ENCODE measurements around the gene C16orf78. TPM values are rescaled to one million over a fixed set of nuclear protein-coding genes. Genes with fewer than 3 reads are reported as not detected.

The C16orf78 gene
- total RNA-seq, 4 donors from 2014 or later = not detected

DNA sequence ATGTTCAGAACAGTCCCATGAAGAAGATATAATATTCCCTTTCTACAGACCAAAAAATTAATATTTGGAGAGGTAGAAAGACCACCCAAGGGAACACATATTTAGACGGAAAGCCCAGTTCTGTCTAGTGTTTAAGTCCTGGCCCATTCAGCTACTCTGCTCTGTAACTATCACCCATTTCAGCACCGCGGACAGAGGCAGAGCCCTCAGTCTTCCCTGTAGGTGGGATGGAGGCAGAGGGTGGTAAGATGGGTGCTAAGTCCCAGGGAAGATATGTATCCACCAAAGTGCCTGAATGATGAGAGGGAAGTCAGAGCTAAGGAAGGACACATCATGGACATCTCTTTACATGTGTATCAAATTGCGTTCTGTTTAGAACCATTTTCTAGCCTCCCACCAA lies 27.8 kb upstream of the C16orf78 start:
- Histone ChIP-seq H3K4me3 (no peak overlapping the region), H3K9me3 (no peaks in the 10 kb centered on the region), H3K4me1 (no peaks in the 10 kb centered on the region), H3K27ac (no peak overlapping the region), H3K27me3 (peaks cover 4 to 21% (median 19%) of the 10 kb centered on the region in 3 donors), H3K36me3 (no peaks in the 10 kb centered on the region)
- intact Hi-C loops (cut with DNase I; ENCODE audit: low total_unique reads) (no loop called here), in situ Hi-C loops (cut with MboI; ENCODE audit: low sequenced_read_pairs in 4 of 4) (loop anchor here in 1 of 4 donors (10.0 kb wide), 1 partner anchor 651 kb away; no protein-coding TSS in a partner anchor)
- DNase-seq (no peak), ATAC-seq (no peak)
- TF ChIP-seq, protein P1, sequence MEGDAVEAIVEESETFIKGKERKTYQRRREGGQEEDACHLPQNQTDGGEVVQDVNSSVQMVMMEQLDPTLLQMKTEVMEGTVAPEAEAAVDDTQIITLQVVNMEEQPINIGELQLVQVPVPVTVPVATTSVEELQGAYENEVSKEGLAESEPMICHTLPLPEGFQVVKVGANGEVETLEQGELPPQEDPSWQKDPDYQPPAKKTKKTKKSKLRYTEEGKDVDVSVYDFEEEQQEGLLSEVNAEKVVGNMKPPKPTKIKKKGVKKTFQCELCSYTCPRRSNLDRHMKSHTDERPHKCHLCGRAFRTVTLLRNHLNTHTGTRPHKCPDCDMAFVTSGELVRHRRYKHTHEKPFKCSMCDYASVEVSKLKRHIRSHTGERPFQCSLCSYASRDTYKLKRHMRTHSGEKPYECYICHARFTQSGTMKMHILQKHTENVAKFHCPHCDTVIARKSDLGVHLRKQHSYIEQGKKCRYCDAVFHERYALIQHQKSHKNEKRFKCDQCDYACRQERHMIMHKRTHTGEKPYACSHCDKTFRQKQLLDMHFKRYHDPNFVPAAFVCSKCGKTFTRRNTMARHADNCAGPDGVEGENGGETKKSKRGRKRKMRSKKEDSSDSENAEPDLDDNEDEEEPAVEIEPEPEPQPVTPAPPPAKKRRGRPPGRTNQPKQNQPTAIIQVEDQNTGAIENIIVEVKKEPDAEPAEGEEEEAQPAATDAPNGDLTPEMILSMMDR (IDR thresholded peaks at IDR 0.05 in 4 of 5, conservative IDR thresholded peaks at IDR 0.05 in 1 of 5) = no peak
- no peak for TF ChIP-seq POLR2A (IDR thresholded peaks at IDR 0.05)

DNA sequence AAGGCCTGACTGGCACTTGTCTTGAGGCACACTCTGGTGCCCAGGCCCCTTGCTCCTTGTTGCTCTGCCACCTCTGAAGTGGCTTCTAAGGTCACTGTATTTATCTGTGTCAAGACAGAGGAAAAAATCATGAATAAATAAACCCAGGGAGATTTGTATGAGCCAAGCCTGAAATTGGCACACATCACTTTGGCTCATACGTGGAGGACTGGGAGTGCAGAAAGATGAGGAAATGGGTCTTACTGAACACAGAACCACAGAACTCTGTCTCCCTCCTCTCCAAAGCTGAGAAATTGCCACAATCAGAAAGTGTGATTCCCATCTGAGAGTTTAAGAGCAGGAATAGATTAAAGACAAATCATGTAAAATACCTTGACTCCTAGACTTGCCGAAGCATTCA lies 27.1 kb upstream of the C16orf78 start:
- Histone ChIP-seq H3K9me3 (no peaks in the 10 kb centered on the region), H3K27ac (no peak overlapping the region), H3K27me3 (peaks cover 4 to 26% (median 19%) of the 10 kb centered on the region in 3 donors), H3K36me3 (no peaks in the 10 kb centered on the region), H3K4me3 (no peak overlapping the region), H3K4me1 (no peaks in the 10 kb centered on the region)
- intact Hi-C loops (cut with DNase I; ENCODE audit: low total_unique reads) = no loop called here
- ATAC-seq = no peak
- DNase-seq = no peak
- TF ChIP-seq POLR2A (IDR thresholded peaks at IDR 0.05) = no peak
- TF ChIP-seq, protein P1 (IDR thresholded peaks at IDR 0.05 in 4 of 5, conservative IDR thresholded peaks at IDR 0.05 in 1 of 5) = no peak
- in situ Hi-C loops (cut with MboI; ENCODE audit: low sequenced_read_pairs in 4 of 4) = loop anchor here in 1 of 4 donors (10.0 kb wide), 1 partner anchor 652 kb away; no protein-coding TSS in a partner anchor

DNA sequence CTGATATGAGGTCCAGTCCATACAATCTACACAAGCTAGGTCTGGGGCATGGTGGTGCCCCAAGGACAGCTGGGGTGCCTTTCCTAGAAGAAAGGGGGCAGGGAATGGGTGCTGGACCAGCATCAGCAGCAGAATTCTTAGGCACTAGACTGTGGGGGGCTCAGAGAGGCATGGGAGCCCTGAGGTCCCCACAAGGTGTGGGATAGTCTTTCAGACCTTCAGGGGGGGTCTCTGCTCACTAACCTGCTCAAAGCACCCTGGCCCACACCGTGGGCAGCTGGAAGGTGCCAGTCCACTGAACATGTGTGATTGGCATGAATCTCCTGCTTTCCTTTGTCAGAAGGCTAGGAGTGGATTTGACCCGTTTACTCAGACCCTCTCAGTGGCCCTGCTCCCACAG lies 26.1 kb upstream of the C16orf78 start:
- no peak overlapping the region for H3K4me3 ChIP-seq
- H3K9me3 ChIP-seq = no peaks in the 10 kb centered on the region
- no peaks in the 10 kb centered on the region for H3K4me1 ChIP-seq
- no peak for DNase-seq
- no peaks in the 10 kb centered on the region for H3K36me3 ChIP-seq
- H3K27me3 ChIP-seq = peaks cover 4 to 26% (median 19%) of the 10 kb centered on the region in 3 donors
- no peak overlapping the region for H3K27ac ChIP-seq
- intact Hi-C loops (cut with DNase I; ENCODE audit: low total_unique reads) = no loop called here
- TF ChIP-seq POLR2A (IDR thresholded peaks at IDR 0.05) = no peak
- TF ChIP-seq, protein P1 (IDR thresholded peaks at IDR 0.05 in 4 of 5, conservative IDR thresholded peaks at IDR 0.05 in 1 of 5) = no peak
- in situ Hi-C loops (cut with MboI; ENCODE audit: low sequenced_read_pairs in 4 of 4) = loop anchor here in 1 of 4 donors (10.0 kb wide), 1 partner anchor 653 kb away; no protein-coding TSS in a partner anchor
- ATAC-seq = no peak

DNA sequence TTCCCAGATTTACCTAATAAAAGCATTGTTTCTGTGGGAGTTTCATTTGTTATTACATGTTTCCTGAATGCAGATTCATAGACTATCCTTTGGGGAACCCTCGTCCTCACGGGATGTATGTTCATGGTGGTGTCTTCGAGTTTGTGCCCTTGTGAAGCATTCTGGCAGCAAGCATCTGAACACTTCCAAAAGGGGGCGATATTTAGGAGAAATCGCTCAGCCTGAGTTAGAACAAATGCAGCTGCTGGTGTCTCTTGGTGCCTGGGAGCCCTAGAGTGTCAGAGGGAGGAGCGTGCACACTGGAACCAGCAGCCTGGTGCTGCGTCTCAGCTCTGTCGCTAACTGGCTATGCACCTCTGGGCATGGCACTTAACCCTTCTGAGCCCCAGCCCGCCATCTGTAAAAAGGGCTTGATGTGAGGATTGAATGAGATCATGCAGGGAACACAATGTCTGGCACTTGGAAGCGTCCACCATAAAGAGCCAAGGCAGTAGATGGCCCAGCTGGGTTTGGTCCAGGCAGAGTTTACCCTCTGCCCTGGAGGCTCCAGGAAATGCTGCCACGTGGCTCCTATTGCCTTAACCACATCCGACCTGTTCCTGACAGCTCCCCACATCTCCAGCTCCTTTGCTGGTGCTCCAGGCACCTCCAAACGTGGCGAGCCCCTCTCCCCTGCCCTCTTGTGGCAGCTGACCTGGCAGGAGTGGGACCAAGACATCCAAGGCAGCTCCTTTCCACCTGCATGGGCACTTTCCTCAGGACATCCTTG lies 25.0 kb upstream of the C16orf78 start:
- Histone ChIP-seq H3K27ac (no peak overlapping the region), H3K4me1 (no peaks in the 10 kb centered on the region), H3K27me3 (peaks cover 4 to 26% (median 19%) of the 10 kb centered on the region in 3 donors), H3K4me3 (no peak overlapping the region), H3K36me3 (no peaks in the 10 kb centered on the region), H3K9me3 (no peaks in the 10 kb centered on the region)
- DNase-seq (no peak), ATAC-seq (no peak)
- in situ Hi-C loops (cut with MboI; ENCODE audit: low sequenced_read_pairs in 4 of 4) (loop anchor here in 1 of 4 donors (10.0 kb wide), 1 partner anchor 654 kb away; no protein-coding TSS in a partner anchor), intact Hi-C loops (cut with DNase I; ENCODE audit: low total_unique reads) (no loop called here)
- TF ChIP-seq, protein P1 (IDR thresholded peaks at IDR 0.05 in 4 of 5, conservative IDR thresholded peaks at IDR 0.05 in 1 of 5) = no peak
- TF ChIP-seq POLR2A (IDR thresholded peaks at IDR 0.05) = no peak

Measured in gastrocnemius medialis (tissue), 4 donors.